Activated T-helper 1 cell treated with anti-CD3 and anti-CD28 coated beads, Interleukin-2, amount 50 U/mL, for 16 hours (primary cell): ENCODE measurements around the gene SS18L1.

Experiments
- DNase-seq, 2 donors: peaks; one replicate each; pipeline ENCODE4 v3.0.0-alpha.2; 2020; ENCODE audit warnings: low read depth in 1 of 2, low spot score in 1 of 2

SS18L1 gene

GRCh38 chr20:62222972-62223371 lies 79.4 kb downstream of the SS18L1 start:
- DNase-seq = no peak

GRCh38 chr20:62223571-62223970 lies 80.0 kb downstream of the SS18L1 start:
- no peak for DNase-seq

GRCh38 chr20:62224113-62224855 lies 80.7 kb downstream of the SS18L1 start:
- no peak for DNase-seq

GRCh38 chr20:62225026-62225425 lies 81.5 kb downstream of the SS18L1 start:
- no peak for DNase-seq

GRCh38 chr20:62225820-62226635 lies 82.5 kb downstream of the SS18L1 start:
- DNase-seq = no peak

- no peak for DNase-seq
Observed at GRCh38 chr20:62226707-62227590, 83.4 kb downstream of the SS18L1 start.

GRCh38 chr20:62227591-62227976 lies 84.0 kb downstream of the SS18L1 start:
- DNase-seq = no peak

- DNase-seq = no peak
Observed at GRCh38 chr20:62227977-62228958, 84.7 kb downstream of the SS18L1 start.

- no peak for DNase-seq
Observed at GRCh38 chr20:62228982-62229545, 85.5 kb downstream of the SS18L1 start.

GRCh38 chr20:62229667-62230066 lies 86.1 kb downstream of the SS18L1 start:
- no peak for DNase-seq

GRCh38 chr20:62230276-62230675 lies 86.7 kb downstream of the SS18L1 start:
- DNase-seq = no peak

GRCh38 chr20:62230696-62231095 lies 87.1 kb downstream of the SS18L1 start:
- DNase-seq = no peak

- DNase-seq = no peak
Observed at GRCh38 chr20:62231292-62231691, 87.7 kb downstream of the SS18L1 start.
